Esophagus squamous epithelium (tissue), 5 donors: ENCODE measurements around the gene SH2D1B. TPM values are rescaled to one million over a fixed set of nuclear protein-coding genes. Genes with fewer than 3 reads are reported as not detected.
A peak's percentile ranks its signal among the peaks of the same experiment; 100 is the strongest.

Experiments used
- DNase-seq: peaks from one replicate; lab custom pipeline; 2025; lab: John Stamatoyannopoulos, UW
- H3K27ac ChIP-seq, 4 donors: fragments of 200-600 bp; sonication (generic); one replicate each; pipeline ENCODE4 v1.5.1; 2016 to 2019; ENCODE audit warnings: mild to moderate bottlenecking in 1 of 4
- H3K27me3 ChIP-seq, 4 donors: fragments of 200-600 bp; sonication (generic); 1 replicate in 3 of 4; 2 replicates in 1 of 4; pipeline versions ENCODE4 v1.5.1 to v1.6.0; 2017 to 2021; ENCODE audit warnings: antibody characterized with exemption in 1 of 4
- H3K36me3 ChIP-seq, 3 donors: fragments of 200-600 bp; sonication (generic); one replicate each; pipeline ENCODE4 v1.5.1; 2016 to 2019
- H3K4me1 ChIP-seq, 3 donors: fragments of 200-600 bp; sonication (generic); one replicate each; pipeline ENCODE4 v1.5.1; 2017 to 2019
- H3K4me3 ChIP-seq, 4 donors: fragments of 200-600 bp; sonication (generic); 1 replicate in 3 of 4; 2 replicates in 1 of 4; pipeline ENCODE4 v1.5.1; 2016 to 2019; ENCODE audit warnings: mild to moderate bottlenecking in 2 of 4, moderate library complexity in 1 of 4
- H3K9me3 ChIP-seq, 3 donors: fragments of 200-600 bp; sonication (generic); one replicate each; pipeline ENCODE4 v1.5.1; 2016 to 2019
- CTCF ChIP-seq, 6 experiments: fragments of 450-650 bp in 4 of 6; fragments of 200-600 bp in 2 of 6; sonication (generic) in 2 of 6; IDR thresholded peaks; one replicate each; pipeline ENCODE4 v1.5.1; 2016 to 2019; ENCODE audit warnings: antibody characterized with exemption in 6 of 6, mild to moderate bottlenecking in 4 of 6, moderate library complexity in 4 of 6
- POLR2A ChIP-seq, 4 donors: fragments of 450-650 bp; IDR thresholded peaks; one replicate each; pipeline ENCODE4 v1.6.1; 2017; ENCODE audit warnings: antibody characterized with exemption in 4 of 4, mild to moderate bottlenecking in 4 of 4, moderate library complexity in 3 of 4
- WGBS, 2 donors: methylation state at CpG; one replicate each; pipeline ENCODE4 v1.1.5; 2018; 5-methylcytosine and 5-hydroxymethylcytosine counted together
- intact Hi-C: fragments of 100-400 bp; cut with DNase I; formaldehyde crosslinking; loops from one replicate; pipeline ENCODE4 v1.15.0; 2022
- total RNA-seq, 4 donors: library from RNA; depleted of rRNA; stranded (reverse); fragments of >200 nt; gene quantifications; one replicate each; pipeline ENCODE4 v1.1.0, GENCODE V29; 2016
- donor health status: DM: yes; HTN: yes; CAD: no.

The SH2D1B gene
- total RNA-seq, 4 donors from 2014 or later = 0.57 to 2.7 (median 0.78) TPM

- H3K4me1 ChIP-seq = peaks cover 3 to 44% (median 13%) of the 10 kb centered on the region in 3 donors
Measured at GRCh38 chr1:162369571-162369970, 42.4 kb downstream of the SH2D1B start.

GRCh38 chr1:162368451-162368850 is 43.5 kb downstream of the SH2D1B start:
- H3K4me1 ChIP-seq = peaks cover 3 to 44% (median 13%) of the 10 kb centered on the region in 3 donors
- TF ChIP-seq POLR2A (IDR thresholded peaks at IDR 0.05) = no peak
- no peak for TF ChIP-seq CTCF (IDR thresholded peaks at IDR 0.05)
- no peak for DNase-seq
- no peaks in the 10 kb centered on the region for H3K36me3 ChIP-seq
- H3K27ac ChIP-seq = no peak overlapping the region
- WGBS, 2 donors = 63% methylated on average over 4 of the region's 4 CpGs
- no peaks in the 10 kb centered on the region for H3K9me3 ChIP-seq
- H3K27me3 ChIP-seq = no peaks in the 10 kb centered on the region
- no peak overlapping the region for H3K4me3 ChIP-seq
- intact Hi-C loops = no loop called here

More at GRCh38 chr1:162369571-162369970, 42.4 kb downstream of the SH2D1B start:
- intact Hi-C loops = no loop called here
- no peak overlapping the region for H3K27ac ChIP-seq
- no peaks in the 10 kb centered on the region for H3K36me3 ChIP-seq
- no peaks in the 10 kb centered on the region for H3K27me3 ChIP-seq
- H3K9me3 ChIP-seq = no peaks in the 10 kb centered on the region
- TF ChIP-seq POLR2A (IDR thresholded peaks at IDR 0.05) (no peak), CTCF (IDR thresholded peaks at IDR 0.05) (no peak)
- no peak overlapping the region for H3K4me3 ChIP-seq
- WGBS, 2 donors = 67 to 77% methylated on average over 7 of the region's 7 CpGs
- no peak for DNase-seq

GRCh38 chr1:162367772-162368171 is 44.2 kb downstream of the SH2D1B start:
- Histone ChIP-seq H3K27ac (peak overlapping the region in 1 of 4 donors; percentile 44), H3K27me3 (no peaks in the 10 kb centered on the region), H3K4me1 (peaks cover 3 to 44% (median 13%) of the 10 kb centered on the region in 3 donors), H3K4me3 (no peak overlapping the region), H3K9me3 (no peaks in the 10 kb centered on the region), H3K36me3 (no peaks in the 10 kb centered on the region)
- TF ChIP-seq CTCF (IDR thresholded peaks at IDR 0.05) = no peak
- TF ChIP-seq POLR2A (IDR thresholded peaks at IDR 0.05) = no peak
- 85 to 95% methylated on average over 6 to 9 of the region's 10 CpGs for WGBS, 2 donors
- intact Hi-C loops = no loop called here
- no peak for DNase-seq

- intact Hi-C loops = no loop called here
- H3K9me3 ChIP-seq = no peaks in the 10 kb centered on the region
- no peaks in the 10 kb centered on the region for H3K36me3 ChIP-seq
- 83 to 92% methylated on average over 6 to 9 of the region's 36 CpGs for WGBS, 2 donors
- H3K27me3 ChIP-seq = no peaks in the 10 kb centered on the region
- no peak for DNase-seq
- TF ChIP-seq CTCF (IDR thresholded peaks at IDR 0.05) (no peak), POLR2A (IDR thresholded peaks at IDR 0.05) (no peak)
- H3K27ac ChIP-seq = peak overlapping the region in 2 of 4 donors; percentile 44 to 51
- H3K4me3 ChIP-seq = peak overlapping the region in 1 of 4 donors; percentile 34
- H3K4me1 ChIP-seq = peaks cover 3 to 37% (median 9%) of the 10 kb centered on the region in 3 donors
Measured at GRCh38 chr1:162367073-162367472, 44.9 kb downstream of the SH2D1B start.

GRCh38 chr1:162366671-162367070 is 45.3 kb downstream of the SH2D1B start:
- H3K27ac ChIP-seq = peak overlapping the region in 2 of 4 donors; percentile 50 to 51
- H3K4me3 ChIP-seq = peak overlapping the region in 1 of 4 donors; percentile 34
- H3K4me1 ChIP-seq = peaks cover 3 to 33% (median 5%) of the 10 kb centered on the region in 3 donors

More at GRCh38 chr1:162366671-162367070, 45.3 kb downstream of the SH2D1B start:
- Histone ChIP-seq H3K9me3 (no peaks in the 10 kb centered on the region), H3K27me3 (no peaks in the 10 kb centered on the region), H3K36me3 (no peaks in the 10 kb centered on the region)
- TF ChIP-seq POLR2A (IDR thresholded peaks at IDR 0.05) = no peak
- TF ChIP-seq CTCF (IDR thresholded peaks at IDR 0.05) = no peak
- intact Hi-C loops = no loop called here
- 73 to 89% methylated on average over 4 of the region's 9 CpGs for WGBS, 2 donors
- no peak for DNase-seq
